Measurements from ENCODE around the gene FOSB. TPM values are rescaled to one million over a fixed set of nuclear protein-coding genes. Genes with fewer than 3 reads are reported as not detected.
A peak's percentile ranks its signal among the peaks of the same experiment; 100 is the strongest.

FOSB gene
- total and polyA plus RNA-seq, 9 of the 15 experiments (the other 6 are each of a cell fraction or from before 2014, with no cell fraction given): 0.11 to 2.7 (median 0.73) TPM

GRCh38 chr19:45440259-45440638, 27.5 kb upstream of the FOSB start (continued):
- no peak for TF ChIP-seq MGA (IDR thresholded peaks at IDR 0.05)
- peak; percentile 38; the same call in 1 of the 2 replicates for TF ChIP-seq USF1 (CRISPR knock-in tag; IDR thresholded peaks at IDR 0.05)
- TF ChIP-seq CBX3 (IDR thresholded peaks at IDR 0.05; ENCODE audit: borderline replicate concordance in 1 of 2, low read length in 2 of 2): no peak
- TF ChIP-seq U2AF1 (optimal IDR thresholded peaks at IDR 0.05; ENCODE audit: low read depth, low read length): no peak
- no peak for TF ChIP-seq ZNF592 (IDR thresholded peaks at IDR 0.05)
- TF ChIP-seq ZBTB49 (CRISPR knock-in tag; IDR thresholded peaks at IDR 0.05; ENCODE audit: borderline replicate concordance): no peak
- no peak for TF ChIP-seq BACH1 (tag; IDR thresholded peaks at IDR 0.05)
- no peak for TF ChIP-seq FOXP1 (CRISPR knock-in tag; IDR thresholded peaks at IDR 0.05)
- no peak for TF ChIP-seq ZNF140 (CRISPR knock-in tag; IDR thresholded peaks at IDR 0.05)
